B cell (primary cell): Measurements from ENCODE around the gene GOLGA8B.

Experiments
- EZH2 ChIP-seq: IDR thresholded peaks from 2 replicates; pipeline ENCODE4 v1.6.1; 2012; ENCODE audit warnings: borderline replicate concordance, low read depth, mild to moderate bottlenecking, moderate library complexity, low read length; ENCODE audit not compliant: insufficient read depth, poor library complexity, severe bottlenecking
- TF ChIP-seq, protein P1 (sequence below): fragments of 200-600 bp; IDR thresholded peaks from one replicate; pipeline ENCODE4 v1.8.0; 2022; ENCODE audit warnings: antibody characterized with exemption, mild to moderate bottlenecking

DNA sequence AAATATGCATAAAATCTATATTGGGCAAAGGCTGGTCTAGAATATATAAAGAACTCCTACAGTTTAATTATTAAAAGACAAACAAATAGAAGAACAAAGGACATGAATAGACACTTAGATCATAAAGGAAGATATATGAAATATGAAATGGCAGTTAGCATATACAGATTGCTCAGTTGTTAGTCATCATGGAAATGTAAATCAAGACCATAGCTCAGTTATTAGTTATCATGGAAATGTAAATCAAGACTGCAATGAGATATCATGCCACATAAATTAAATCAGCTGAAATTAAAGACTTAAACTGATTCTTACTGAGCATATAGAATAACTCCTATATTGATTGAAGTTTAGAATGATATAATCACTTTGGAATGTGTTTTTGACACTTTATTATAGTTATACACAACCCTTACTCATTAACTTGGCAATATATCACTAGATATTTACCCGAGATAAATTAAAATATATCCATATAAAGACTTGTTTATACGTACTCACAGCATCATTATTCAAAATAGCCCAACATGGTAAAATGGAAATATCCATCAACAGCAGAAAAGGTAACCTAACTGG is 45.2 kb upstream of the GOLGA8B start:
- TF ChIP-seq, protein P1, sequence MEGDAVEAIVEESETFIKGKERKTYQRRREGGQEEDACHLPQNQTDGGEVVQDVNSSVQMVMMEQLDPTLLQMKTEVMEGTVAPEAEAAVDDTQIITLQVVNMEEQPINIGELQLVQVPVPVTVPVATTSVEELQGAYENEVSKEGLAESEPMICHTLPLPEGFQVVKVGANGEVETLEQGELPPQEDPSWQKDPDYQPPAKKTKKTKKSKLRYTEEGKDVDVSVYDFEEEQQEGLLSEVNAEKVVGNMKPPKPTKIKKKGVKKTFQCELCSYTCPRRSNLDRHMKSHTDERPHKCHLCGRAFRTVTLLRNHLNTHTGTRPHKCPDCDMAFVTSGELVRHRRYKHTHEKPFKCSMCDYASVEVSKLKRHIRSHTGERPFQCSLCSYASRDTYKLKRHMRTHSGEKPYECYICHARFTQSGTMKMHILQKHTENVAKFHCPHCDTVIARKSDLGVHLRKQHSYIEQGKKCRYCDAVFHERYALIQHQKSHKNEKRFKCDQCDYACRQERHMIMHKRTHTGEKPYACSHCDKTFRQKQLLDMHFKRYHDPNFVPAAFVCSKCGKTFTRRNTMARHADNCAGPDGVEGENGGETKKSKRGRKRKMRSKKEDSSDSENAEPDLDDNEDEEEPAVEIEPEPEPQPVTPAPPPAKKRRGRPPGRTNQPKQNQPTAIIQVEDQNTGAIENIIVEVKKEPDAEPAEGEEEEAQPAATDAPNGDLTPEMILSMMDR = no peak
- no peak for TF ChIP-seq EZH2
